HUES48 (cell line): ENCODE data around the gene FOXA2.

ENCODE experiments used
- H3K27ac ChIP-seq: one replicate; pipeline ENCODE4 v1.7.0; 2013; ENCODE audit warnings: low read depth, low read length, inconsistent platforms
- H3K27me3 ChIP-seq: 2 replicates; pipeline ENCODE4 v1.6.1; 2013; ENCODE audit warnings: mild to moderate bottlenecking, low read length; ENCODE audit not compliant: control insufficient read depth, insufficient read depth
- H3K36me3 ChIP-seq: 2 replicates; pipeline ENCODE4 v1.6.1; 2013; ENCODE audit warnings: low read length; ENCODE audit not compliant: control insufficient read depth, insufficient read depth
- H3K4me1 ChIP-seq: 2 replicates; pipeline ENCODE4 v1.6.1; 2013; ENCODE audit warnings: mild to moderate bottlenecking, low read length; ENCODE audit not compliant: control insufficient read depth, insufficient read depth
- H3K4me3 ChIP-seq: 2 replicates; pipeline ENCODE4 v1.5.1; 2013; ENCODE audit warnings: mild to moderate bottlenecking, low read depth, low read length
- H3K9ac ChIP-seq: 2 replicates; pipeline ENCODE4 v1.6.1; 2013; ENCODE audit warnings: mild to moderate bottlenecking, low read depth, low read length, moderate library complexity
- H3K9me3 ChIP-seq: 2 replicates; pipeline ENCODE4 v1.6.1; 2013; ENCODE audit warnings: low read length; ENCODE audit not compliant: control insufficient read depth, insufficient read depth

The FOXA2 gene

DNA sequence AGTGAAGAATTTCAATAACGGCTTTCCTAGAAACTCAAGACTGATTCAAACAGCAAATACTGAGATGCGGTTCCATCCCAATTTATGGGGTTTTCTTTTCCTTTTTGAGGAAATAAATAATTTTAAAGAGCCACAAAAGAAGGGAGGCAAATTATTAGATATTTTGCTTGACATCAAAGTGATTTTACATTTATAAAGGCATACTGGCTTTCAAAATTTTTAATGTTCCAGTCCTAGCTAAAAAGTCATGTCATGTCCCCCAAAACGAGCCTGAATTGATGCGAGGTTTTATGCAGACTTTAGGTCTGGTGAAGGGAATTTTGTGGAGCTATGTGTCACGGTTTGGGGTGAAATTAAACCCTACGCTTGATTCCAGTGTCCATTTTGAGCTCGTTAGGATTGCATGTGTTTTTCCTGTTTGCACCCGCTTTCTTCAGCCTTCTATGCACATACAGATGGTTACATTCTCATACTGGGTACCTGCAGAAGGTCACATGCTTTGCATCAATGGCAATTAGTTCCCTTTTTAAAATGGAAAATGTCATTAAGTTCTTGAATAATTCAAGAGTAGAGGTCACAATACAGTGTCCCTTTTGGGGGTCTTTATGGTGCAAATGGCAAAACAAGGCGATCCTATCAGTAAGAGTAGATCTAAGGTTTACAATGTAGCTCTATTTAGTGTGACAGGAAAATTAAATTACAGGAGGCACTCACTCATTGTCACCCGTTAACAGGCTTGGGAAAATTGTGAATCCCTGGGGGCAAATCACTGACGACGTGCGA, 17.3 kb downstream of the FOXA2 start:
- H3K27me3 ChIP-seq = peaks cover 100% of the 10 kb centered on the region
- H3K36me3 ChIP-seq = no peaks in the 10 kb centered on the region
- H3K9ac ChIP-seq = no peak overlapping the region
- peak overlapping the region; percentile 41; the same call in 1 of the 2 replicates for H3K4me3 ChIP-seq
- H3K27ac ChIP-seq = peak overlapping the region; percentile 5
- H3K4me1 ChIP-seq = peaks cover 85% of the 10 kb centered on the region
- H3K9me3 ChIP-seq = no peaks in the 10 kb centered on the region

DNA sequence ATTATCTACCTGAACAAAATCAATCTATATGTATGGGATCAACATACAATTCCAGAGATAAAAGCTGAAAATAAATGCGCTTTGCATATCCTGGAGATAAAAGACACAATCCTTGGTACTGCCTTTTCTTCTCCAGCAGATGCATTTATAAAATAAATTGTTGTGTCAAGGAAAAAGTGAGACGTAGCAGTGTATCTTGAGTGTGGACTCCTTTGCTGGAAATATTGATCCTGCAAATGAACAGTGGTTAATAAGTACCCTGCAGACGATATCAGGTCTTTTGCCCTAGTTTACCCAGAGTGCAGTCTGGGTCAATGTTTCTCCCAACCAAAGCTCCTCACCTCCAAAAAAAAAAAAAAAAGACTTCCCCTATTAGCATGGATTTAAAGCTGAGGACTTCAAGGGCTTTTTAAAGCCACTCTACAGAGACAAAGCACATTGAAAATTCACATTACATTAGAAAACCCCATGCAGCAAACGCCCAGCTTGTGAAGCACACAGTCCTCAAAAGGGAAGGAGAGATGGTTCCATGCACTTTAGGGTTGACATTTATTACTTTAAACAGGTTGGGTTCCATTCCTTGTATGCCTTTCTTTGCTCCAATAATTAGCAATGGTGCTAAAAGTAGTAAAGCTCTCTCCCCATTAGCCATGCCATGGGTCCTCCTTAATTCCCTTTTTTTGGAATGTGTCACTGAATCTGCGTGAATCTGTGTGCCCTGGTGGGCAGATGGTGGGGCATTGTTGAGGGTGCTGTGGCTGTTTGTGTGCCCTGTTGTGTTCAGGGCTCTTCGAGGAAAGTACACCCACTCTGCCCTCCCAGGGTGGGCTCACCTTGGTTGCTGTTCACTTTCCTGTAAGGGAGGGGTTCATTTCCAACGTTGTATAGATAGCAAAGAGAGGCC, 21.1 kb downstream of the FOXA2 start:
- no peak overlapping the region; the same call in 1 of the 2 replicates for H3K4me3 ChIP-seq

GRCh38 chr20:22562620-22563019, 21.8 kb downstream of the FOXA2 start:
- Histone ChIP-seq H3K27me3 (peaks cover 100% of the 10 kb centered on the region), H3K4me1 (peaks cover 84% of the 10 kb centered on the region), H3K36me3 (no peaks in the 10 kb centered on the region), H3K9ac (no peak overlapping the region), H3K4me3 (no peak overlapping the region), H3K9me3 (no peaks in the 10 kb centered on the region), H3K27ac (no peak overlapping the region)

More for the DNA sequence above, 21.1 kb downstream of the FOXA2 start:
- peaks cover 87% of the 10 kb centered on the region for H3K4me1 ChIP-seq
- no peak overlapping the region for H3K27ac ChIP-seq
- H3K27me3 ChIP-seq = peaks cover 100% of the 10 kb centered on the region
- H3K9ac ChIP-seq = no peak overlapping the region
- no peaks in the 10 kb centered on the region for H3K36me3 ChIP-seq
- H3K9me3 ChIP-seq = no peaks in the 10 kb centered on the region

- Histone ChIP-seq H3K36me3 (no peaks in the 10 kb centered on the region), H3K4me3 (no peak overlapping the region), H3K9ac (no peak overlapping the region), H3K27me3 (peaks cover 100% of the 10 kb centered on the region), H3K27ac (no peak overlapping the region), H3K9me3 (no peaks in the 10 kb centered on the region), H3K4me1 (peaks cover 84% of the 10 kb centered on the region)
These were observed 22.3 kb downstream of the FOXA2 start for GRCh38 chr20:22561965-22562577.

- Histone ChIP-seq H3K27ac (no peak overlapping the region), H3K9ac (no peak overlapping the region), H3K4me3 (no peak overlapping the region), H3K9me3 (no peaks in the 10 kb centered on the region), H3K27me3 (peaks cover 100% of the 10 kb centered on the region), H3K4me1 (peaks cover 84% of the 10 kb centered on the region), H3K36me3 (no peaks in the 10 kb centered on the region)
These were observed 23.6 kb downstream of the FOXA2 start for GRCh38 chr20:22560817-22561216.

- H3K4me1 ChIP-seq = peaks cover 87% of the 10 kb centered on the region
- no peak overlapping the region for H3K4me3 ChIP-seq
- peaks cover 100% of the 10 kb centered on the region for H3K27me3 ChIP-seq
- H3K9ac ChIP-seq = no peak overlapping the region
- H3K36me3 ChIP-seq = no peaks in the 10 kb centered on the region
- no peak overlapping the region for H3K27ac ChIP-seq
- H3K9me3 ChIP-seq = no peaks in the 10 kb centered on the region
These were observed 24.6 kb downstream of the FOXA2 start for GRCh38 chr20:22559711-22560318.

- Histone ChIP-seq H3K9me3 (no peaks in the 10 kb centered on the region), H3K9ac (no peak overlapping the region), H3K27ac (no peak overlapping the region), H3K4me3 (no peak overlapping the region), H3K36me3 (no peaks in the 10 kb centered on the region), H3K27me3 (peaks cover 82% of the 10 kb centered on the region), H3K4me1 (peaks cover 68% of the 10 kb centered on the region)
These were observed 26.7 kb downstream of the FOXA2 start for GRCh38 chr20:22557403-22558276.

- H3K4me3 ChIP-seq = no peak overlapping the region; the same call in 1 of the 2 replicates
- H3K4me1 ChIP-seq = peaks cover 58% of the 10 kb centered on the region
- no peak overlapping the region for H3K9ac ChIP-seq
- H3K9me3 ChIP-seq = no peaks in the 10 kb centered on the region
- peak overlapping the region; percentile 37 for H3K27ac ChIP-seq
- no peaks in the 10 kb centered on the region for H3K36me3 ChIP-seq
- peaks cover 72% of the 10 kb centered on the region for H3K27me3 ChIP-seq
These were observed 27.8 kb downstream of the FOXA2 start for GRCh38 chr20:22556565-22557056.

DNA sequence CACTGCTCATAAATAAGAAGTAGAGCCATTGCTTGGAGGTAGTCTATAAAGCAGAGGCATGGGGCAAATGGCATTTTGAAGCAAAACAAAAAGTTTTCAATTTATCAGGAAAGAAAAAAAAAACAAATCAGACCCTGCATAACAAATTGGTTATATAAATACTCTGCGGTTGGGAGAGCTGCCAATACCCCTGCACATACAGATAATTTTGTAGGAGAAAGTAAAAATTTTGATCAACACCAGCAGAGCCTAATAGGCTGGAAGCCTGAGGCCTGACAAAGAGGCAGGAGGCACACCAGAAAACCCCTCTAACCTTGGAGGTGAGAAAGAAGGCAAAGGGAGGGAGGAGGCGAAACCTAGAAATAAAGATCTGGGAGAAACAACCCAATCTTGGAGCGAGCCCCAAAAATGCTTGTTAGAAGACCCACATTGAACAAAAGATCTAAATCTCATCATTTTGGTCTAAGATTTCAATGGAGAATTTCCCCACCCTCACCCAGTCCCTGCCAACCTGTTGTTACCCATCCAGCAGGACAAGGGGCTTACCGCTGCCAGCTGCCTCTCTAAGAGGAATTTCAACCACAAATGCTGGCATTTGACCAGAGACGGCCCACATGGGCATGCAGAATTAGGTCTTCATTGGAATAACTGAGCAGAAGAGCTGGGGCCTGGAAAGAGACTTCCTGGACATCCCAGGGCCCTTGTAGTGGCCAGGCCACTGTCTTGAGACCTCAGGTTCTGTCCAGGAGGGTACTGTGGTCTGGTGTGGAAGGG, 28.4 kb downstream of the FOXA2 start:
- H3K9ac ChIP-seq = no peak overlapping the region
- peaks cover 65% of the 10 kb centered on the region for H3K27me3 ChIP-seq
- no peaks in the 10 kb centered on the region for H3K36me3 ChIP-seq
- H3K4me3 ChIP-seq = no peak overlapping the region; the same call in 1 of the 2 replicates
- peak overlapping the region; percentile 37 for H3K27ac ChIP-seq
- no peaks in the 10 kb centered on the region for H3K9me3 ChIP-seq
- peaks cover 52% of the 10 kb centered on the region for H3K4me1 ChIP-seq
